ENCODE results near the gene PLCB2. TPM values are rescaled to one million over a fixed set of nuclear protein-coding genes. Genes with fewer than 3 reads are reported as not detected.

The PLCB2 gene
- total and polyA plus RNA-seq, 2 donors (not counting 3 experiments of a cell fraction or from before 2014, with no cell fraction given), result 1.5 to 1.6 TPM

DNA sequence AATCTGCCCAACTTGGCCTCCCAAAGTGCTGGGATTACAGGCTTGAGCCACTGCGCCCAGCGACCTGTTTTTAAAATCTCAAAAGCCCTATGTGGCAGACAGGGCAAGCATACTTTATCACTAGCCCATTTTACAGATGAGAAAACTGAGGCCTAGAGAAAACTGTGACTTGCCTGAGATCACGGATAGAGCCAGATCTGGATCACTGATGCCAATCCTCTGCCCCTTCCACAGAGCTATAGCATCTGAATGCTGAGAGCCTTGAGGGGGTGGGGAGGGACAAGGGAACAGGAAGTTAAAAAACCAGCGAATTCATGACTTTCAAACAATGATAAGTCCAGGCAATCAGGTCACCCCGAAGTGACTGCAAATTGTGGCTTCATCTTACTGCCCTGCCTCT is 32.2 kb downstream of the PLCB2 start:
- H3K9me1 ChIP-seq (replicated peaks; ENCODE audit: control insufficient read depth, extremely low read depth, insufficient read depth, low read length), result no peaks in the 10 kb centered on the region

More for the DNA sequence above, 32.2 kb downstream of the PLCB2 start:
- no peaks in the 10 kb centered on the region for H3K36me3 ChIP-seq (ENCODE audit: control insufficient read depth in 2 of 2, extremely low read depth in 1 of 2, insufficient read depth in 2 of 2, low read length in 2 of 2)
- no peaks in the 10 kb centered on the region for H3K4me1 ChIP-seq (ENCODE audit: control insufficient read depth, extremely low read depth, insufficient read depth, low read length)
- H3K4me2 ChIP-seq (ENCODE audit: insufficient read depth, low read length), result no peak overlapping the region
- DNase-seq (ENCODE audit: low read depth, low spot score) (no peak), FAIRE-seq (no peak)
- TF ChIP-seq MYC (IDR thresholded peaks at IDR 0.05; ENCODE audit: low read depth, low read length) (no peak), EZH2 (IDR thresholded peaks at IDR 0.05; ENCODE audit: borderline replicate concordance, low read depth, low read length, severe bottlenecking) (no peak), GATA2 (IDR thresholded peaks at IDR 0.05; ENCODE audit: insufficient read depth, insufficient read length, low read depth, low read length) (no peak), FOS (IDR thresholded peaks at IDR 0.05; ENCODE audit: borderline replicate concordance, insufficient read depth, low read length) (no peak), JUN (IDR thresholded peaks at IDR 0.05; ENCODE audit: borderline replicate concordance, insufficient read depth, insufficient read length, low read depth) (no peak), POLR2AphosphoS5 (IDR thresholded peaks at IDR 0.05; ENCODE audit: insufficient read depth, low read depth, low read length) (no peak), POLR2A (IDR thresholded peaks at IDR 0.05; ENCODE audit: low read depth, low read length) (no peak)
- TF ChIP-seq, protein P1, sequence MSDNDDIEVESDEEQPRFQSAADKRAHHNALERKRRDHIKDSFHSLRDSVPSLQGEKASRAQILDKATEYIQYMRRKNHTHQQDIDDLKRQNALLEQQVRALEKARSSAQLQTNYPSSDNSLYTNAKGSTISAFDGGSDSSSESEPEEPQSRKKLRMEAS (IDR thresholded peaks at IDR 0.05; ENCODE audit: insufficient read depth, insufficient read length), result no peak
- TF ChIP-seq, protein P2, sequence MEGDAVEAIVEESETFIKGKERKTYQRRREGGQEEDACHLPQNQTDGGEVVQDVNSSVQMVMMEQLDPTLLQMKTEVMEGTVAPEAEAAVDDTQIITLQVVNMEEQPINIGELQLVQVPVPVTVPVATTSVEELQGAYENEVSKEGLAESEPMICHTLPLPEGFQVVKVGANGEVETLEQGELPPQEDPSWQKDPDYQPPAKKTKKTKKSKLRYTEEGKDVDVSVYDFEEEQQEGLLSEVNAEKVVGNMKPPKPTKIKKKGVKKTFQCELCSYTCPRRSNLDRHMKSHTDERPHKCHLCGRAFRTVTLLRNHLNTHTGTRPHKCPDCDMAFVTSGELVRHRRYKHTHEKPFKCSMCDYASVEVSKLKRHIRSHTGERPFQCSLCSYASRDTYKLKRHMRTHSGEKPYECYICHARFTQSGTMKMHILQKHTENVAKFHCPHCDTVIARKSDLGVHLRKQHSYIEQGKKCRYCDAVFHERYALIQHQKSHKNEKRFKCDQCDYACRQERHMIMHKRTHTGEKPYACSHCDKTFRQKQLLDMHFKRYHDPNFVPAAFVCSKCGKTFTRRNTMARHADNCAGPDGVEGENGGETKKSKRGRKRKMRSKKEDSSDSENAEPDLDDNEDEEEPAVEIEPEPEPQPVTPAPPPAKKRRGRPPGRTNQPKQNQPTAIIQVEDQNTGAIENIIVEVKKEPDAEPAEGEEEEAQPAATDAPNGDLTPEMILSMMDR (IDR thresholded peaks at IDR 0.05; ENCODE audit: extremely low read depth in 1 of 2, insufficient read depth in 1 of 2, low read depth in 1 of 2, low read length in 2 of 2), result no peak
- ChIA-PET POLR2A (no interaction called here), CTCF (interaction anchor here (1.1 to 20.1 kb wide), 12 partner anchors 11 to 238 kb away, joined by 5 to 879 read pairs (median 26); partner anchors contain the start of genes PLCB2 and SRP14)
- no TSS peak for BruUV-seq (replicated peaks)
- H4K20me1 ChIP-seq (replicated peaks; ENCODE audit: control insufficient read depth, extremely low read depth, insufficient read depth, low read length), result no peaks in the 10 kb centered on the region
- H3K79me2 ChIP-seq (ENCODE audit: control insufficient read depth, insufficient read depth, low read length), result no peaks in the 10 kb centered on the region
- H2AFZ ChIP-seq (ENCODE audit: low read depth, low read length), result no peak overlapping the region
- no peak overlapping the region for H3K9ac ChIP-seq (replicated peaks; ENCODE audit: extremely low read depth, insufficient read depth, low read length)
- H3K27me3 ChIP-seq (ENCODE audit: control insufficient read depth in 2 of 2, insufficient read depth in 2 of 2, low read length in 2 of 2), result peaks cover 22 to 33% of the 10 kb centered on the region in 2 experiments
- H3K9me3 ChIP-seq (replicated peaks; ENCODE audit: control insufficient read depth, insufficient read depth, low read length), result no peaks in the 10 kb centered on the region
- intact Hi-C loops (cut with micrococcal nuclease), result loop anchor here (10.0 kb wide), 1 partner anchor 171 kb away; the partner anchor contains the start of gene BMF
- H3K4me3 ChIP-seq (replicated peaks in 1 of 3; ENCODE audit: insufficient read depth in 1 of 3, low read depth in 1 of 3, low read length in 3 of 3), result no peak overlapping the region
- no peak overlapping the region for H3K27ac ChIP-seq (ENCODE audit: insufficient read depth, low read depth, low read length)
- dilution Hi-C loops (cut with MboI; ENCODE audit: extremely low pct_ligation_motif_present, low sequenced_read_pairs), result no loop called here

Data from endothelial cell of umbilical vein (primary cell).